HG03045 (cell line): ENCODE results near the gene CEACAM1.
"Not testable (repeated sequence)": the region's sequence is repeated elsewhere in the genome, so short reads cannot be mapped to it uniquely, and the experiment has no call there.

Experiments
- ATAC-seq: cut with Tn5 transposase; IDR thresholded peaks from one replicate; pipeline ENCODE4 v1.9.1; 2021; ENCODE audit warnings: mild to moderate bottlenecking, moderate library complexity; ENCODE audit not compliant: unreplicated experiment

The CEACAM1 gene

DNA sequence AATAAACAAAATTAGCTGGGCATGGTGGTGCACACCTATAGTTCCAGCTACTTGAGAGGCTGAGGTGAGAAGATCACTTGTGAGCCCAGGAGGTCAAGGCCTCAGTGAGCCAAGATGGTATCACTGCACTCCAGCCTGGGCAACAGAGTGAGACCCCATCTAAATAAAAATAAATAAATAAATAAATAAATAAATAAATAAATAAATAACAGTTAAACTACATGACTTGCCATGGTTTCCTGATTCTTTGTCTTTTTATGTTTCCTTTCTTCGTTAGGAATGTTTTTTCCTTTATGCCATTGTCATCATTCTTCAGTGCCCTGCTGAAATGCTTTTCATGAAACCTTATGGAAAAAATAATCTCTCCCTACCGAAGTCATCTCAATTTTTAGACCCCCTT is 50.3 kb downstream of the CEACAM1 start:
- ATAC-seq = no peak

DNA sequence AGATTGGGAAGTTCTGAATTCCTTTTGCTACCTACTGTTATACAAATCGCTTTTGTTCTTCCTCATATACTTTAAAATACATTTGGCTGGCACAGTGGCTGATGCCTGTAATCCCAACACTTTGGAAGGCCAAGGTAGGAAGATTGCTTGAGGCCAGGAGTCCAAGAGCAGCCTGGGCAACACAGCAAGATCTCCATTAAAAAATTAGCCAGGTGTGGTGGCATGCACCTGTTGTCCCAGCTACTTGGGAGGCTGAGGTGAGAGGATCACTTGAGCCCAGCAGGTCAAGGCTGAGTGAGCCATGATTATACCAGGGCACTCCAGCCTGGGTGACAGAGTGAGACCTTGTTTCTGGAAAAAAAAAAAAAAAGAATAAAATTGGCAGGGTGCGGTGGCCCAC is 51.2 kb downstream of the CEACAM1 start:
- no peak for ATAC-seq

DNA sequence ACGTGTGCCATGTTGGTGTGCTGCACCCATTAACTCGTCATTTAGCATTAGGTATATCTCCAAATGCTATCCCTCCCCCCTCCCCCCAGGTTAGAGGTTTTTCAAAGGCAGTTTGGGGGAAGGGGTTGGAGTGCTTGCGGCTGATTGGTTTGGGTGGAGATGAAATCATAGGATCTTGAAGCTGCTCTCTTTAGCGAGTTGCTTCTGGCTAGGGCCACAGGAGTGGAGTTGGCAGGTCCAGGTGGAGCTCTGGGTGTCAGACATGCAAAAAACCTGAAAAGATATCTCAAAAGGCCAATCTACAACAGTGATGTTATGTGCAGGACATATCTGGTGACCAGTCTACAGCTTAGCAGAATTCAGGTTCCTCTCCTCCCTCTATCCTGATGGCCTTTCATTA is 52.9 kb downstream of the CEACAM1 start:
- no peak for ATAC-seq

DNA sequence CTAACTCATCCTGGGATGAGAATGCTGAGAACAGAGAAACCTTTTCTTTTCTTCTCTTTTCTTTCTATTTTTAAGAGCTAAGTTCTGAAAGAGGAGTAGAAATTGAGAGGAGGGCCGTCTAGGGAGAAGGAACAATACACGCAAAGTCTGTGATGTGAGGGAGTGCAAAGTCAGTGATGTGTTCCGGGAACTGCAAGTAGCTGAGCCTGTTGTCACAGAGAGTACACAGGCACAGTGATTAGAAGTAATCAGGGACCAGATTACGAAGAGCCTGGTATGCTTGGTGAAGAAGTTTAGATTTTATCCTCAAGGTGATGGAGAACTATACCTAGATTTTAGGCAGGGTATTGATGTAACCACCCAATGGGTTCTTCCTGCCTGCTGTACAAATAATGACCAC is 53.5 kb downstream of the CEACAM1 start:
- no peak for ATAC-seq

DNA sequence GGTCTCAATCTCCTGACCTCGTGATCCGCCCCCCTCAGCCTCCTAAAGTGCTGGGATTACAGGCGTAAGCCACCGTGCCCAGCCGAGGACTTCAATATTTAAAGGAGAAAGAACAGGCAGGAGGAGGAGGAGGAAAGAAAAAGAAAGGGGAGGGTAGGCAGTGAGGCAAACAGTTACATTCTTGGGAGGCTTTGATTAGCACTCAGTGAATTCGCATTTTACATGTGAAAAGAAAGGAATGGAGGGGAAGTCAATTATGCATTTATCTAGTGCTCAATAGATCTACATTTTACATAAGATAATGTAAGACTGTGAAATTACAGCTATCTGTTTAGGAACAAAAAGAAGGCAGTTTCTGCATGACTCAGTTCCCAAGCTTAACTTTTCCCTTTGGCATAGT is 54.6 kb downstream of the CEACAM1 start:
- no peak for ATAC-seq

DNA sequence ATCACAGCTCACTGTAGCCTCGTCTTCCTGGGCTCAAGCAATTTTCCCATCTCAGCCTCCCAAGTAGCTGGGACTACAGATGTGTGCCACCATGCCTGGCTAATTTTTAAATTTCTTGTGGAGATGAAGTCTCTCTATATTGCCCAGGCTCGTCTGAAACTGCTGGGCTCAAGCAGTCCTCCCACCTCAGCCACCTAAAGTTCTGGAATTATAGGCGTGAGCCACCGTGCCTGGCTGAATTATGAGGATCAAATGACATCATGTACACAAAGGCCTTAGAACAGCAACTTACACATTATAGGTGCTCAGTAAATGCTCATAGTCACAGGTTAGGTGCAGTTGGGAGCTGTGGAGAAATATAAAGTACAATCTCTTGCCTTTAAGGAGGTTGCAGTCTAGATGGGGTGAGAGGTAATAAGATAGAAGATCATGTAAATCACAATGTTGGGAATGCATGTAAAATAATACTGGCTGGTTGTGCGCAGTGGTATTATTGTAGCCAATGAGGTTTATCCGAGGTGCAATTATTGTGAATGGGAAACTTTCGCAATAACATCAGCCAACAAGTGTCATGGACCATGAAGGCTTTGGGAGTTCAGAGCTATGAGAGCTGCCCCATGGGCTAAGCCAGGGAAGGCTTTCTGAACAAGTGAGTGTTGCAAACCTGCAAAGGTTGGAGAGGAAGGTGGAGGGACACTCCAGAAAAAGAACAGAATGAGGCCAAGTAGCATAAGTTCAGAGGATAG is 55.7 kb downstream of the CEACAM1 start:
- ATAC-seq = no peak

DNA sequence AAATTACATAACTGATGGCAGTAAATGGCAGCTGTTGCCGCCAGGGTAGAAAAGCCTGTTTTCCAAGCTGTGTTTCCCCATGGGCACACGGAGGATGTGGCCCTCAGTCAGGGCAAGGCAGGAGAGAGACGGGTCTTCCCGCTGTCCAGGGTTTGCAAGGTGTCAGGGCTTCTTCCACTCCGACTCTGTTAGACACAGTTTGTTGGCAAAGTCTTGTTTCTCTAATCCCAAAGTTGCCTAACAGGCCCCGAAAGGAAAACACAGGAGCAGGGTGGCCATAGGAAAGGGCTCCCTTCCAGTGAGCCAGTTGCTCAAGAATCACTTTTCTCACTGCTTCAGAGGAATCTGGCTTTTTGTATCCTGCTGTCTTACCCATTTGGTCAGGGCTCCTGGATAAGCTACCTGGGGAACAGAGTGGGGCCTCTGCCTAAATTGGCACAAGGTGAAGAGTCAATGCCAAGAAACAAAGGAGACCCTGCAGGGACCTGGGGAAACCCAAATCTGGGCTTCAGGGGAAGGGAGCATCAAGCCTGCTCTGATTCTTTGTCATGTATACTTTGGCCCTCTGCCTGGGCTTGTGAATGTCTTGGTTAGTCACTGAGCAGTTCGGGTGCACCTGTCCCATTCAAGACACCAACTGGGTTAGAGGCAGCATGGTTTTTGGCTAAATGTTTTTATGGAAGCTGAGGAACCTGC is 56.6 kb downstream of the CEACAM1 start:
- ATAC-seq = no peak

DNA sequence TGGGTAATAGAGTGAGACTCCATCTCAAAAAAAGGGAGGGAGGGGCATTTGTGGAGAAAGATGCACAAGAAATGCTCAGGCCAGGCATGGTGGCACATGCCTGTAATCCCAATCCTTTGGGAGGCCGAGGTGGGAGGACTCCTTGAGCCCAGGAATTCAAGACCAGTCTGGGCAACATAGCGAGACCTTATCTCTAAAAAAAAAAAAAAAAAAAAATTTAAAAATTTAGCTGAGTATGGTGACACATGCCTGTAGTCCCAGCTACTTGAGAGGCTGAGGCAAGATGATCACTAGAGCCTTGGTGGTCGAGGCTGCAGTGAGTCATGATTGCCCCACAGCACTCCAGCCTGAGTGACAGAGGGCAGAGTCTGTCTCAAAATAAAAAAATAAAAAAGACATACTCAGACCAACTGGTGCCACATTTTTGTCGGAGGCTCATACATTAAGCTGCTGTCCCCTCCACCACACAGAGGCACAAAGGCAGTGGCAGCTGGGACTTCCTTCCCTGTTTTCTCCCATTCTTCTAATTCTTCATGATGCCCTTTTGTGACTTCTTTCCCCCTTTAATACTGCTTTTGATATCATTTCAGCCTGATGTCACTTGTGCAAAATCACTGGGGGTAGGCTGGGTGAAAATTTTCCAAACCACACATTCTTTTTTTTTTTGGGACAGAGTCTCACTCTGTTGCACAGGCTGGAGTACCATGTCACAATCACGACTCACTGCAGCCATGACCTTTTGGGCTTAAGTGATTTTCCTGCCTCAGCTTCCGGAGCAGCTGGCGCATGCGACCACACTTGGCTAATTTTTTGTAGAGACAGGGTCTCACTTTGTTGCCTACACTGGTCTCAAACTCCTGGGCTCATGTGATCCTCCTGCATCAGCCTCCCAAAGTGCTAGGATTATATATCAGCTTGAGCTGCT is 58.7 kb downstream of the CEACAM1 start:
- no peak for ATAC-seq

DNA sequence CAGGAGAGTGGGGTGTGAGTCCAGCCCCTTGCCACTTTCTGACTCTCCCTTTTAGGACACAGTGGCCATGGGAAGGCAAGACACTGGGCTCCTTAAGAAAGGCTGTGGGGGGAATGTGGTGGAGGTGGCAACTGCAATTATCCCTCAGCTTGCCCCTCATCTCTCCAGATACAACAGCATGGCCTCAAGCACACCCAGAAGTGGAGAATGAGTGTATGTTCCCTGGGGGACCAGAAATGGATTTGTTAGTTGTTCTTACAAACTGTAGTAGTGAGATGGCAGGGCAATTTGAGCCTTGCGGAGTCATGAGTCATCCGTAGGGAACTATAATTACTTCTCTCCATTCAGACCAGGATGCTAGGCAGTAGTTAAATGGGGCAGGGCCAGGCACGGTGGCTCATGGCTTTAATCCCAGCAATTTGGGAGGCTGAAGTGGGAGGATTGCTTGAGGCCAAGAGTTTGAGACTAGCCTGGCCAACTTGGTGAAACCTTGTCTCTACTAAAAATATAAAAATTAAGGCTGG is 59.9 kb downstream of the CEACAM1 start:
- ATAC-seq = no peak

DNA sequence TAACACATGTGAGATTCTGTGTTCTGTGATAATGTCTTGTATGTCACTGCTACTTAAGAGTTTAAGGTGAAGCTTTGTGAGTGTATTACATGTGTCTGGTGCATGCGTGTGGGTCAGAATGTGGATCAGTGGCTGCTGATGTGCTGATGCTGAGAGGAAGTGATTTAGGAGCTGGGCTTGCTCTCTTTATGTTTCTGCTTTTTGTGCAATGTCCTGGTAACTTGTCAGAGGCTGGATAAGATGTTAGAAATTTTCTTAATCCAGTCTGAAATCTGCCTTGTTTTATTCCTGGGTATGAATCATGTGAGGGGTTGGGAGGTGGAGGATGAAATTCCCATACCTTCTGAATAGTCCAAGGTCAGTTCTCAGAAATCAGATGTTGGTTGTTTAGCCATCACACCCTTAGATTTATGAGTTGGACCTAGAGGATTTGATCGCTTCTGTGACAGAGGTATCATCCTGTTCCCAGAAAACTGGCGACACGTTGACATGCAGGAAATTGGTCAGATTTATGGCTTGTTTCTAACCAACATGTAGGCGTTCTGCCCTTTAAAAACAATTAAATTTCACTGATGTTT is 61.0 kb downstream of the CEACAM1 start:
- ATAC-seq = no peak

DNA sequence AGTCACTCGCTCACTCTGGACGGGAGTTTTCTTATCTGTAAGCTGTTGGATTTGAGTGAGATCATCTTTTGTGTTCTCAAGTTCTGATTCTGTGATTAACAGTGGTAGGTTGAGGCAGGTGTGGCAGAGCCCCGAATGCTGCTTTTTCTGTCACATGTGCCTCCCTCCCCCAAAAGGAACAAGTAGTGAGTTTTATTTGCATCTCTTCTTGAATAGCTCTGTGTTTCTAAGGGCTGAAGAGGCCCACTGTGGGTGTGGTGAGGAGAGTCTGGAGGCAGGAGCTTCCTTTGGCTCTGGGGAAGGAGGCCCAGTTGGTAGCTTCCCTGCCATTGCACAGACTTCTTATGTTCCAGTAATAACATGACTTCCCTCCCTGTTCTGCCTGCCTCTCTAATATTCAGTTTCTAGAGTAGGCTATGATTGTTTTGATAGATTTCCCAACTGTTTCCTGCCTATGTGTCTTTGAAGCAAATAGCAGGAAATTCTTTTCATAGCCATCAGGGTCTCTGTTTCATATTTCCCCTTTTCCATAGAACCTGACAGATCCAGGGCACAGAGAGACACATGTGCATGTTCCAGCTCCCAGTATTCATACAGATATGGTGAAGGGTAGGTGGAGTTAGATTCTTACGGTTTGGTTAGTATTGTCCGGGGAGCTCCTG is 61.6 kb downstream of the CEACAM1 start:
- no peak for ATAC-seq

DNA sequence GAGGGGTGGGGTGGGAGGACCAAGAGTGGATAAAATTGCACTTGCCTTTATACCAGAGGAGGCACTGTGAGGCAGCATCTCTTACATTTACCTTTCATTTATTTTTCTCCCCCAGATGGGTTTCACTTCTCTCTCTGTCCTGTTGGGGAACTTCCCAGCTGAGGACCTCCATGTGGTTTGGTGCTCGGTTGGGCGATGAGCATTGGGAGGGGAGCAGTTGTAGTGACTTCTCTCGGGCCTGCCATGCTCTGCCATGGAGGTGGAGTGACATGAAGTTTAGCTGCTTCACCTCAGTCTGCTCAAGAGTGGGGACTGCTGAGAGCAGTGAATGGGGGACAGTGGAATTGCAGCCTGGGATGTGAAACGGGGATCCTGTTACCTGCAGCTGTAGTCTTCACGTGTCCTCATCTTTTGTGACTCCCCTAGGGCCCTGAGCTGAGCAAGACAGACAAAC is 62.4 kb downstream of the CEACAM1 start:
- no peak for ATAC-seq

DNA sequence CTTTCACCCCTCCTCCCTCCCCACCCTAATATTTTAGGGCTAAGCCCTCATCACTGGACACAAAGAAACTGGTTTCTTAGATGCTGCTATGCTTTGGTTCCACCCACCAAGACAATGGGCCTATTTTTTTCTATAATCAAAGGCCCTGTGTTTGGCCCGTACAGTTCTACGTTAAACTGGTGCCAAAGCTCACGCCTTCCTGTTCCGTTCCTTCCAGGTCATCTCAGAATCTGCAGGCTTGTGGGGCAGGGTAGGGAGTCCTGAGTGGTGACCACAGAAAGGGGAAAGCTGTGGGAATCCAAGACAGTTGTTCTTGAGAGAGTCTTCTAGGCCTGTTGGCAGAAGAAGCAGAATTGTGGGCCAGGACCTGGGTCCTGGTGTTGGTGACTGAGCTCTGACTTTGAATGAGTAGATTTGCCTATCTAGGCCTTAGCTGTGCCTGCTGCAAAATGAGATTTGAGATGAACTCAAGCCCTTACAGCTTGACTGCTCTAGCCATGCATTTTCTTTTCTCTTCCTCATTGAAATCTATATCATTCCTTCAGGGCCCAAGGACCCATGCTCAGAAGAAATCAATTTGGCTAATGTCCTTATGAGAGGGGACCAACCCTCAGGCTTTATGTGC is 66.5 kb downstream of the CEACAM1 start:
- ATAC-seq = no peak

DNA sequence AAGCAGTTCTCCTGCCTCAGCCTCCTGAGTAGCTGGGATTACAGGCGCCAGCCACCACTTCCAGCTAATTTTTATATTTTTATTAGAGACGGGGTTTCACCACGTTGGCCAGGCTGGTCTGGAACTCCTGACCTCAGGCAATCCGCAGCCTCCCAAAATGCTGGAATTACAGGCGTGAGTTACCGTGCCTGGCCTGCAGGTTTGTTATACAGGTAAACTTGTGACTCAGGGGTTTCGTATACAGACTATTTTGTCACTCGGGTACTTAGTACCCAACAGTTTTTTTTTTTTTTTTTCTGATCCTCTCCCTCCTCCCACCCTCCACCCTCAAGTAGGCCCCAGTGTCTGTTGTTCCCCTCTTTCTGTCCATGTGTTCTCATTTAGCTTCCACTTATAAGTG is 67.0 kb downstream of the CEACAM1 start:
- ATAC-seq = not testable (repeated sequence)

DNA sequence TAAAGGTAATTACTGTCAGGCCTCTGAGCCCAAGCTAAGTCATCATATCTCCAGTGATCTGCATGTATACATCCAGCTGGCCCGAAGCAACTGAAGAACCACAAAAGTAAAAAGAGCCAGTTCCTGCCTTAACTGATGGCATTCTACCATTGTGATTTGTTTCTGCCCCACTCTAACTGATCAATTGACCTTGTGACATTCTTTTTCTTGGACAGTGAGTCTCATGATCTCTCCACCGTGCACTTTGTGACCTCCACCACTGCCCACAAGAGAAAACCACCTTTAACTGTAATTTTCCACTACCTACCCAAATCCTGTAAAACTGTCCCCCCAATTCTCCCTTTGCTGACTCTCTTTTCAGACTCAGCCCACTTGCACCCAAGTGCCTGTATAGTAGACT is 68.4 kb downstream of the CEACAM1 start:
- ATAC-seq = no peak
